Measurements from ENCODE around the gene SMPDL3A.

- no peak for TF ChIP-seq CTCF (IDR thresholded peaks at IDR 0.05)
- no peak for TF ChIP-seq POLR2A (IDR thresholded peaks at IDR 0.05)
Measured at GRCh38 chr6:122753688-122754056, 35.4 kb upstream of the SMPDL3A start.
